Measurements from ENCODE around the gene ATP10A.
"Not testable (repeated sequence)": the region's sequence is repeated elsewhere in the genome, so short reads cannot be mapped to it uniquely, and the experiment has no call there.

The ATP10A gene

DNA sequence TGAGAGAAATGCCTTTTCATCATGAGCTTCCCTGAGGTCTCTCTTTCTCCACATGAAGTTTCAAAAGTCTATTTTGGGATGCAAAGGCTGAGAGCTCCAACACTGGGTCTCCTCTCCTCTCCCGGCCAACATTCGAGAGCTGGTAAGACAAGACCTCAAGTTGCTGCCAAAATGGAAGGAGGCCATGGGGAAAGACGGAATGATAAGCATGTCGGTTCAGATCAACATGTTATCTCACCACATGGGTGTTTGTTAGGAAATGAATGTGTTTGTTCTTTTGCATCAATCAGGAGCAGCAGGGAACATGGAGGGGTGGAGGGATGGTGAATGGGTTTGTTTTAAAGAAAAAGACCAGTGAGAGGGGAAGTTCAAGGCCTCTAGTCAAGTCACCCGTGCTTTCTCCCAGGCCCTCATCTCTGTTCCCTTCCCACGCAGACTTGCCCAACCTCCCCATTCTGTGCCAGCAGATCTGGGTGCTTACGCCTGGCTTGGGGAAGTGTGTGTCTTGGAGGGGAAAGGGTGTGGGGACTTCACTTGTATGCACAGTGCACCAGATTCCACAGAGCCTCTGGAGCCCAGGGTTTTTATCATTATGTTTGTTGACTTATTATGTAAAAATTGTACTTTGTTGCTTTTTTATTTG is 23.5 kb upstream of the ATP10A start:
- TF ChIP-seq, protein P1, sequence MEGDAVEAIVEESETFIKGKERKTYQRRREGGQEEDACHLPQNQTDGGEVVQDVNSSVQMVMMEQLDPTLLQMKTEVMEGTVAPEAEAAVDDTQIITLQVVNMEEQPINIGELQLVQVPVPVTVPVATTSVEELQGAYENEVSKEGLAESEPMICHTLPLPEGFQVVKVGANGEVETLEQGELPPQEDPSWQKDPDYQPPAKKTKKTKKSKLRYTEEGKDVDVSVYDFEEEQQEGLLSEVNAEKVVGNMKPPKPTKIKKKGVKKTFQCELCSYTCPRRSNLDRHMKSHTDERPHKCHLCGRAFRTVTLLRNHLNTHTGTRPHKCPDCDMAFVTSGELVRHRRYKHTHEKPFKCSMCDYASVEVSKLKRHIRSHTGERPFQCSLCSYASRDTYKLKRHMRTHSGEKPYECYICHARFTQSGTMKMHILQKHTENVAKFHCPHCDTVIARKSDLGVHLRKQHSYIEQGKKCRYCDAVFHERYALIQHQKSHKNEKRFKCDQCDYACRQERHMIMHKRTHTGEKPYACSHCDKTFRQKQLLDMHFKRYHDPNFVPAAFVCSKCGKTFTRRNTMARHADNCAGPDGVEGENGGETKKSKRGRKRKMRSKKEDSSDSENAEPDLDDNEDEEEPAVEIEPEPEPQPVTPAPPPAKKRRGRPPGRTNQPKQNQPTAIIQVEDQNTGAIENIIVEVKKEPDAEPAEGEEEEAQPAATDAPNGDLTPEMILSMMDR (IDR thresholded peaks at IDR 0.05; ENCODE audit: low read depth, low read length, missing control alignments), result no peak
- no peak overlapping the region for H3K4me3 ChIP-seq (ENCODE audit: low read depth, low read length)
- in situ Hi-C loops (cut with HindIII; ENCODE audit: low sequenced_read_pairs), result no loop called here
- DNase-seq (ENCODE audit: low read depth), result no peak

DNA sequence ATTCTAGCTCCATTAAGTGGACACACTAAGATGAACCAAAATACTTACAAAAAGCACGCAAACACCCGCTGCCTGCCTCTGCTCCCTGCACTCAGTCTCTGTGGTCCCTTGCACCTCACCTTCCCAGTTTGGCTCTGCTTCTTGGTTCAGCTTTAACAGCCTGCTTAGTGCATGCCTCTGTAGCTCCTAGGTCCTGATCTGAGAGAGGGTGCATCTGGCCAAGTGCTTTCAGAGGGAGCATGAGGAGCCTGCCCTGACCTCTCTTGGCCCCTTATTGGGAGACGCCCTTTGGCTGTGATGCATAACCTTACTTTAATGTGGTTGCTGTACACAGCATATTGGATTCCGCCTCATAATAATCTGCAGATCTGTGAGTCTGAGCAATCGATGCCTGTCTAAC is 21.2 kb upstream of the ATP10A start:
- no peak for DNase-seq (ENCODE audit: low read depth)
- H3K4me3 ChIP-seq (ENCODE audit: low read depth, low read length), result no peak overlapping the region
- in situ Hi-C loops (cut with HindIII; ENCODE audit: low sequenced_read_pairs), result loop anchor here (5.0 kb wide), 1 partner anchor 42 kb away; no protein-coding TSS in a partner anchor
- TF ChIP-seq, protein P1 (IDR thresholded peaks at IDR 0.05; ENCODE audit: low read depth, low read length, missing control alignments), result no peak

DNA sequence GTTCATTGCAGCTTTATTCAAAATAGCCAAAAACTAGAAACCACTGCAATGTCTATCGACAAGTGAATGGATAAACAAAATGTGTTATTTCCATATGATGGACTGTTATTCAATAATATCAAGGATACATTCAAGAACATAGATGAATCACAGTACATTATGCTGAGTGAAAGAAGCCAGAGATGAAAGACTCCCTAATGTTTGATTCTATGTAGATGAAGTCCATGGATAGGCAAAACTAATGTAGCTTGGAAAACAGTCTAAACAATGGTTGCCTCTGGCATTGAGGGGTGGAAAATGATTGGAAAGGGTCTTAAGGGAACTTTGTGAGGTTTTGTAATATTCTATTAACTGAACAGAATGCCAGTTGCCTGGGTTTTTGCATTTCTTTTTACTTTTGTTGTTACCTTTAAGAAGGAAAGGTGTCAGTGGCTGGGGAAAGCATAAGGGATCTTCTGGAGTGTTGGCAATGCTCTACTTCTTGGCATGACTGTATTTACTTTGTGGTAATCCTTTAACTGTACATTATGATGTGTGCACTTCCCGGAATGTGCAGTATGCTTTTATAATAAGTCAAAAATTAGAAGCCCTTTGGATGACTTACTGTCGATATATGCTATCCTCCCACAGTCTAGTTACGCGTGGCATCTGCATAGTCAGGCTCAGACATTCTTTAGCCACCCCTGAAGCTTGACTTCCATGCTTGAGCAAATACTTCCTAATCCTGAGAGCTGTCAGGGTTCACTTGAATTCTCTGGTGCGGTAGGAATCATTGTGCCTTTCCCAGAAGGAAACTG is 20.5 kb upstream of the ATP10A start:
- DNase-seq (ENCODE audit: low read depth), result peak; percentile 84
- TF ChIP-seq, protein P1 (IDR thresholded peaks at IDR 0.05; ENCODE audit: low read depth, low read length, missing control alignments), result no peak
- in situ Hi-C loops (cut with HindIII; ENCODE audit: low sequenced_read_pairs), result loop anchor here (5.0 kb wide), 1 partner anchor 41 kb away; no protein-coding TSS in a partner anchor
- H3K4me3 ChIP-seq (ENCODE audit: low read depth, low read length), result no peak overlapping the region

DNA sequence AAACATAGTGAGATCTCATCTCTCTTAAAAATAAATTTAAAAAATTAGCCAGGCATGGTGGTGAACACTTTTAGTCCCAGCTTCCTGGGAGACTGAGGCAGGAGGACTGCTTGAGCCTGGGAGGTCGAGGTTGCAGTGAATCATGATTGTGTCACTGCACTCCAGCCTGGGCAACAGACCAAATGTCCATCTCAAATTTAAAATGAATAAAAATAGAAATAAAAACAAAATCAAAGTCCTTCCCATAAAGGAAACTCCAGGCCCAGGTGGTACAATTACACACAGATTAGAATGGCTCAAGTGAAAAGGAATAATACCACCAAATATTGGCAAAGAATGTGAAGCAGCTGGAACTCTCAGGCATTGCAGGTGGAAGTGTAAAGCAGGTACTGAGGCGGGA is 19.3 kb upstream of the ATP10A start:
- no peak overlapping the region for H3K4me3 ChIP-seq (ENCODE audit: low read depth, low read length)
- DNase-seq (ENCODE audit: low read depth), result no peak
- in situ Hi-C loops (cut with HindIII; ENCODE audit: low sequenced_read_pairs), result loop anchor here (5.0 kb wide), 1 partner anchor 40 kb away; no protein-coding TSS in a partner anchor
- TF ChIP-seq, protein P1 (IDR thresholded peaks at IDR 0.05; ENCODE audit: low read depth, low read length, missing control alignments), result no peak

DNA sequence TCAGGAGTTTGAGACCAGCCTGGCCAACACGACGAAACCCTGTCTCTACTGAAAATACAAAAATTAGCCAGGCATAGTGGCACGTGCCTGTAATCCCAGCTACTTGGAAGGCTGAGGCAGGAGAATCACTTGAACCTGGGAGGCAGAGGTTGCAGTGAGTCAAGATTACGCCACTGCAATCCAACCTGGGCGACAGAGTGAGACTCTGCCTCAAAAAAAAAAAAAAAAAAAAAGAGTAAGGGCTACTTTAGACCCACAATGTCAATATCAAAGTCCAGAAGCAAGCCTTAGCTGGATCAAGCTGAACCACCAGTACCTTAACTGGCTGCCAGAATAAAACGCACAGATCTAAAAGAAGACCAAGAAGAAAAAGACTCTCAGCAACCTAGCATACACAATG is 17.8 kb upstream of the ATP10A start:
- in situ Hi-C loops (cut with HindIII; ENCODE audit: low sequenced_read_pairs), result loop anchor here (5.0 kb wide), 1 partner anchor 39 kb away; no protein-coding TSS in a partner anchor
- DNase-seq (ENCODE audit: low read depth); H3K4me3 ChIP-seq (ENCODE audit: low read depth, low read length): not testable (repeated sequence)

DNA sequence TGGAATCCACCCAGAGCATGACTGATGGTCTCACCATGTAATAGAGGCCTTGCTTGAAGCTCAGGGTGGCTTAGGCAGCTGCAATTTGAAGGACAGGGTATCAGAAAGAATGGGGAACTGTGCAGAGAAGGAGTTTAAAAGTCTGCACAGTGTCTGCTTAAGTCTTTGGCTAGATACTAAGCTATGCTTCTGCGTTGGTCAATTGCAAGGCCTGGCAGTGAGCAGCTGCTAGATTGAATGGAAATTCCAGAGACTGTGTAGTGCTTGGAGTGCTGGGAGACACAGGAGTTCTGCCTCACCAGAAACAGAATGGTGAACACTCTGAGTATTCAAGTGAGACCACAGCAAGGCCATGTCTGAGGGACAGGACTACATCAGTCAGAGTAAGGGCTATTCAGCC is 17.3 kb upstream of the ATP10A start:
- no peak for DNase-seq (ENCODE audit: low read depth)
- TF ChIP-seq, protein P1 (IDR thresholded peaks at IDR 0.05; ENCODE audit: low read depth, low read length, missing control alignments), result no peak
- in situ Hi-C loops (cut with HindIII; ENCODE audit: low sequenced_read_pairs), result loop anchor here (5.0 kb wide), 1 partner anchor 38 kb away; no protein-coding TSS in a partner anchor
- H3K4me3 ChIP-seq (ENCODE audit: low read depth, low read length), result no peak overlapping the region

DNA sequence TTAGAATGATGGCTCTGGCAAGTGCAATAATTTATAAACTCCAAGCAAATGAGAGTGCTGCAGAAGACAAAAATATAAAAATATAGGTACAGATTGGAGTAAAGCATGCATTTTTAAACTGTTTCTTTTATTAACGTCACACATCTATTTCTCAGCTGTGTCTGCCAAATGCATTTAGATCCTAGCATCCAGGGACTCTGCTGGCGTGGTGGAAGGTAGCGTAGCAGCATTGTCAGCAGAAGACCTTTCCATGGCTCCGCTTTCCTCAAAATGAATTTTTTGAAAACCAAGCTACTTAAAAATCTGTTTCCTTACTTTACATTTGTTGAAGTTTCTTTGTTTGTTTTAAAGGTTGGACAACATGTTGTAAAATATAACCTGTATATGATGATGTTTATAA is 16.3 kb upstream of the ATP10A start:
- in situ Hi-C loops (cut with HindIII; ENCODE audit: low sequenced_read_pairs), result no loop called here
- DNase-seq (ENCODE audit: low read depth), result no peak
- TF ChIP-seq, protein P1 (IDR thresholded peaks at IDR 0.05; ENCODE audit: low read depth, low read length, missing control alignments), result no peak
- no peak overlapping the region for H3K4me3 ChIP-seq (ENCODE audit: low read depth, low read length)
